Neural cell (in vitro differentiated cells): ENCODE results near the gene ZNF396.

Source experiments
- CTCF ChIP-seq: fragments of 450-650 bp; IDR thresholded peaks from 2 replicates; pipeline ENCODE4 v1.5.1; 2014; ENCODE audit warnings: antibody characterized with exemption, mild to moderate bottlenecking, moderate library complexity; ENCODE audit not compliant: poor library complexity, severe bottlenecking
- RAD21 ChIP-seq: fragments of 450-650 bp; conservative IDR thresholded peaks from 2 replicates; pipeline ENCODE4 v1.6.1; 2014; ENCODE audit warnings: antibody characterized with exemption, mild to moderate bottlenecking, moderate library complexity

- TF ChIP-seq RAD21, result no peak
- TF ChIP-seq CTCF, result no peak
Measured at GRCh38 chr18:35406666-35407065, 29.5 kb upstream of the ZNF396 start.
